22Rv1 (cell line): Measurements from ENCODE around the gene SYT9.

Experiments used
- H3K27ac ChIP-seq: fragments of 450-650 bp; 2 replicates; pipeline ENCODE4 v1.5.1; 2017
- CTCF ChIP-seq: fragments of 450-650 bp; IDR thresholded peaks from 2 replicates; pipeline ENCODE4 v1.5.1; 2017; ENCODE audit warnings: mild to moderate bottlenecking
- ZFX ChIP-seq: fragments of 450-650 bp; IDR thresholded peaks from 2 replicates; pipeline ENCODE4 v1.6.1; 2017; ENCODE audit warnings: antibody characterized with exemption, borderline replicate concordance

Gene SYT9

GRCh38 chr11:7286178-7286577 is 34.5 kb downstream of the SYT9 start:
- H3K27ac ChIP-seq, result no peak overlapping the region
- TF ChIP-seq ZFX, result no peak
- TF ChIP-seq CTCF, result no peak

- H3K27ac ChIP-seq, result no peak overlapping the region
- no peak for TF ChIP-seq ZFX
- TF ChIP-seq CTCF, result no peak
Measured at GRCh38 chr11:7291100-7291829, 39.6 kb downstream of the SYT9 start.

- H3K27ac ChIP-seq, result no peak overlapping the region
Measured at GRCh38 chr11:7292922-7293321, 41.2 kb downstream of the SYT9 start.

GRCh38 chr11:7299393-7299792 is 47.7 kb downstream of the SYT9 start:
- TF ChIP-seq ZFX (no peak), CTCF (peak; percentile 15)

More at GRCh38 chr11:7292922-7293321, 41.2 kb downstream of the SYT9 start:
- no peak for TF ChIP-seq ZFX
- no peak for TF ChIP-seq CTCF

DNA sequence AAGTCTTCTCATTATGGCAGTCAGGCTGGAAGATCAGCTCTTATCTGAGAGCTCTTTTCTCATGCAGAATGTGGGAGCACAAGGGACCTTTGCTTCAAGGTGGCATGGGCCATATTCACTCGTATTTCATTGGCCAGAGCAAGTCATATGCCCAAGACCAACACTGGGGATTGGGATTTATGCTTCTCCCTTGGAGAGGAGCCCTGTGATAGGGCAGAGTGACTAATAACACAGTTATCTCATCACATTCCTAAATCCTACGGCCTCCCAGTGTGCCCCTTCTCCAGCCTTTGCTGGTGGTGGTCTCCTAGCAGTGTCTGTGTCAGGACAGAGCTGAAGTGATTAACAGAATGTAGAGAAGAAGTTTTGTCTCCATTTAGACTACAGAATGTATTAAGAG is 48.6 kb downstream of the SYT9 start:
- TF ChIP-seq ZFX, result no peak
- TF ChIP-seq CTCF, result no peak
- no peak overlapping the region for H3K27ac ChIP-seq

More at GRCh38 chr11:7299393-7299792, 47.7 kb downstream of the SYT9 start:
- no peak overlapping the region for H3K27ac ChIP-seq

DNA sequence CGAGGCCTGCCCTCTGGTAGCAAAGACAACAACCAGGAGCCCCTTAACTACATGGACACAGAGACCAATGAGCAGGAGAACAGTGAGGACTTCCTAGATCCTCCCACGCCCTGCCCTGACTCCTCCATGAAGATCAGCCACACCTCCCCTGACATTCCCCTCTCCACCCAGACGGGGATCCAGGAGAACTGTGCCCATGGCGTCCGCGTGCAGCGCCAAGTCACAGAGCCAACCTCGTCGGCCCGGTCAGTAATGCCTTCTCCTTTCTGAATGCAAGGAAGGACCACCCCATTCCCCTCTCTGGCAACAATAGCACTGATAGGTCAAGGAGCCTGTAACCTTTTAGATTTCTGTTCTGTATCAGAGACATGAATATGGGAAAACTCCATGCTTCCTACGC is 51.4 kb downstream of the SYT9 start:
- H3K27ac ChIP-seq, result no peak overlapping the region
- TF ChIP-seq ZFX, result no peak
- no peak for TF ChIP-seq CTCF

DNA sequence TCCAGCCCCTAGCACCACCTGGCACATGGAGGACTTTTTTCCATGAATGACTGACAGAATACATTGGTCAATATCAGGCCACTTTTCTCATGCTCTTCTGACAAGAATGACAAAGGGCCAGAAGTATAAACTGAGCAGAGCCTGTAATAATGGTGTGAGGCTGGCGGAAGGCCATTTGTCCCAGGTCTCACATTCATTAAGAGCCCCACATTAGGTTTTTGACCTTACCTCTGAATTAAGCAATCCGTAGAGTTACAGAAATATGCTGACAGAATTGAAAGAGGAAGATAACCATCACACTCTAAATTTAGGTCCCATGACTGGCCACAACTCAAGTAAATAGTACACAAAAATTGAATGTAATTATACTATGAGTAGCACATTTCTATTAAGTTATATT is 55.2 kb downstream of the SYT9 start:
- no peak for TF ChIP-seq ZFX
- TF ChIP-seq CTCF, result no peak
- H3K27ac ChIP-seq, result no peak overlapping the region
